Mammary epithelial cell (primary cell): Measurements from ENCODE around the gene VDR.

Source experiments
- EZH2 ChIP-seq: IDR thresholded peaks from 2 replicates; pipeline ENCODE4 v1.6.1; 2012; ENCODE audit warnings: low read length, inconsistent platforms, borderline replicate concordance
- TF ChIP-seq, protein P1 (sequence below), 2 donors: IDR thresholded peaks in 1 of 2; conservative IDR thresholded peaks in 1 of 2; 2 replicates each; pipeline ENCODE4 v1.5.1; 2011 to 2012; ENCODE audit warnings: inconsistent platforms in 2 of 2, low read length in 2 of 2, mild to moderate bottlenecking in 2 of 2, control low read depth in 1 of 2, low read depth in 1 of 2; ENCODE audit not compliant: insufficient read depth in 1 of 2; ENCODE audit errors: extremely low read depth in 1 of 2

- TF ChIP-seq, protein P1, sequence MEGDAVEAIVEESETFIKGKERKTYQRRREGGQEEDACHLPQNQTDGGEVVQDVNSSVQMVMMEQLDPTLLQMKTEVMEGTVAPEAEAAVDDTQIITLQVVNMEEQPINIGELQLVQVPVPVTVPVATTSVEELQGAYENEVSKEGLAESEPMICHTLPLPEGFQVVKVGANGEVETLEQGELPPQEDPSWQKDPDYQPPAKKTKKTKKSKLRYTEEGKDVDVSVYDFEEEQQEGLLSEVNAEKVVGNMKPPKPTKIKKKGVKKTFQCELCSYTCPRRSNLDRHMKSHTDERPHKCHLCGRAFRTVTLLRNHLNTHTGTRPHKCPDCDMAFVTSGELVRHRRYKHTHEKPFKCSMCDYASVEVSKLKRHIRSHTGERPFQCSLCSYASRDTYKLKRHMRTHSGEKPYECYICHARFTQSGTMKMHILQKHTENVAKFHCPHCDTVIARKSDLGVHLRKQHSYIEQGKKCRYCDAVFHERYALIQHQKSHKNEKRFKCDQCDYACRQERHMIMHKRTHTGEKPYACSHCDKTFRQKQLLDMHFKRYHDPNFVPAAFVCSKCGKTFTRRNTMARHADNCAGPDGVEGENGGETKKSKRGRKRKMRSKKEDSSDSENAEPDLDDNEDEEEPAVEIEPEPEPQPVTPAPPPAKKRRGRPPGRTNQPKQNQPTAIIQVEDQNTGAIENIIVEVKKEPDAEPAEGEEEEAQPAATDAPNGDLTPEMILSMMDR (conservative IDR thresholded peaks at IDR 0.05 in 1 of 2, IDR thresholded peaks at IDR 0.05 in 1 of 2; ENCODE audit: extremely low read depth in 1 of 2, insufficient read depth in 1 of 2, low read depth in 1 of 2, low read length in 2 of 2) = no peak
- no peak for TF ChIP-seq EZH2
Observed at GRCh38 chr12:47835006-47835830, 69.6 kb downstream of the VDR start.
